LoVo (cell line): ENCODE measurements around the gene TACC2.

ENCODE experiments used
- DNase-seq: peaks from one replicate; pipeline ENCODE4 v3.0.0-alpha.2; 2016; ENCODE audit warnings: low spot score

Gene TACC2

DNA sequence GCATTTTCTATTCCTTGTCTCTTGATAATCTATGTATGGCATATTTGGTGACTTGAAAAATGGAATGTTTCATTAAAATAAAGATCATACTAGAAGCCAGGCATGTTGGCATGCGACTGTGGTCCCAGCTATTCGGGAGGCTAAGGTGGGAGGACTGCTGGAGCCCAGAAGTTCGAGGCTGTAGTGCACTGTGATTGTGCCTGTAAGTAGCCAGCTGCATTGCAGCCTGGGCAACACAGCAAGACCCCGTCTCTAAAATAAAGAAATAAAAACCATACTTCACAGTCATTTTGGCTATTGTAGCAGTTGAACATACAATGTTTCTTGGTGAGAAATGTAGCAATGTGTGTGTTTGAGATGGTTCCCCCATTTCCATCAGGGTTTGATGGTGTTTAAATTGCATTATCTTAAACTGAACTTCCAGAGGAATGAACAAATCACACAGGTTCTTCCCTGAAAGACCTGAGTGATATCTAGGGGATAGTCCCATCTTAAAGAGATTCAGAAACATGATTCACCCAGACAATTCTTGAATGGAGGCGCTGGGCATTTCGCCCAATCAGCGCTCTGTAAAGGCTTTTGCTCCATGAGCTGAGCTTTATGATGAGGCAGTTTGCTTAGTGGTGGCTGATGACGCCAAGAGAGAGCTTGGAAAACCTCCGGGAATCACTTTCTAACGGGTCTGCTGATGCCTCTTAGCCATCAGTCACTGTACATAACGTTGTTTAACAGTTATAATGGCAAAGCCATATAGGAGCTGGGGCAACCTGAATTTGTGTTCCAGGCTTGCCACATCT is 262.7 kb downstream of the TACC2 start:
- no peak for DNase-seq

GRCh38 chr10:122252805-122253204 is 263.8 kb downstream of the TACC2 start:
- no peak for DNase-seq

DNA sequence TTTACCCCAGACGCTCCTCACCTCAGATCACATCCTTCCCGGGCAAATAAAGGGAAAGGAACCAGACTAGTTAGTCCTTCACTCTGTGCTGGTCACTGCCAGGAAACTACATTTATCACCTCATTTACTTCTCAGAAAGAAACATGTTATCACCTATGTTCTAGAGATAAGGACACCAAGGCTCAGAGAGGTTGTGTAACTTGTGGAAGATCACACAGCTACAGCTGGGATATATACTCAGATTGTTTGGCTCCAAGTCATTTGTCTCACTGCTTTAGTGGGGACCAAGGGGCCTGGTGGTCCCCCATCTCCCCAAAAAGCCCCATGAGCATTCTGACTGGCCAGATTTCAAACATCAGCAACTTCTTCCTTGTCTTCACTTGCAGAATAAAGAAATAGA is 264.6 kb downstream of the TACC2 start:
- DNase-seq, result no peak

DNA sequence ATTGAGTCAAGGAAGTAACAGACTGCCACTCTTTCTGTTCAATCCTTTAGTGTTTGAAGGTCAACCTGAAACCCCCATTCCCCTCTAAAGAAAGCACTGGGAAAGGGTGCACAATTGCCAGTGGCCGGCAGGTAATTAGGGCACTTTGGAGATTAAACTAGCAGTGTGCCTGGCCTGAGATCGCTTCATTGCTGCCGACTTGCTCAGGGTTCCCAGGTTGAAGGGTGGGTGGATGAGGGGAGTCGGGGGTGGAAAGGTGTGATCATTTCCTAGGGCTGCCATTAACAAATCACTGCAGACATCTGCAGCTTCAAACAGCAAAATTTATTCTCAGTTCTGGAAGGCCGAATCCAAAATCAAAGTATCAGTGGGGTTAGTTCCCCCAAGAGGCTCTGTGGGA is 265.9 kb downstream of the TACC2 start:
- no peak for DNase-seq

GRCh38 chr10:122255509-122256301 is 266.7 kb downstream of the TACC2 start:
- no peak for DNase-seq

DNA sequence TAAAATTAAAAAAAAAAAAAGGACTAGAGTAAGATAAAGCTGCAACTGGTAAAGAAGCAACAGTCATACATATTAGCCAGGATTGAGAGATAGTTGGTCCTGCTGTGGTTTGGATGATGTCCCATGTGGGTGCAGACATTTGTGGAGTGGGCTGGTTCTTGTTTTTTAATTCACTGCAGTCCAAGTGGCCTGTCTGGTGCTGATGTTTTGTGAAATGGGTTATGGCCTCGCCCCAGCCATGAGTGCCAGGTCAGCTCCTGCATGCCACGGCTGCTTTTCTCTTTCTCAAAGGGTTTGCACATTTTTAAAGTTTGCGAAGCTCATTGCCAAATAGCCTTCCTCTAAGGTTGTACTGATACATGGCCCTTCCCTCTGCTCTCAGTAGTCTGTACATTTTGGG is 268.1 kb downstream of the TACC2 start:
- no peak for DNase-seq

DNA sequence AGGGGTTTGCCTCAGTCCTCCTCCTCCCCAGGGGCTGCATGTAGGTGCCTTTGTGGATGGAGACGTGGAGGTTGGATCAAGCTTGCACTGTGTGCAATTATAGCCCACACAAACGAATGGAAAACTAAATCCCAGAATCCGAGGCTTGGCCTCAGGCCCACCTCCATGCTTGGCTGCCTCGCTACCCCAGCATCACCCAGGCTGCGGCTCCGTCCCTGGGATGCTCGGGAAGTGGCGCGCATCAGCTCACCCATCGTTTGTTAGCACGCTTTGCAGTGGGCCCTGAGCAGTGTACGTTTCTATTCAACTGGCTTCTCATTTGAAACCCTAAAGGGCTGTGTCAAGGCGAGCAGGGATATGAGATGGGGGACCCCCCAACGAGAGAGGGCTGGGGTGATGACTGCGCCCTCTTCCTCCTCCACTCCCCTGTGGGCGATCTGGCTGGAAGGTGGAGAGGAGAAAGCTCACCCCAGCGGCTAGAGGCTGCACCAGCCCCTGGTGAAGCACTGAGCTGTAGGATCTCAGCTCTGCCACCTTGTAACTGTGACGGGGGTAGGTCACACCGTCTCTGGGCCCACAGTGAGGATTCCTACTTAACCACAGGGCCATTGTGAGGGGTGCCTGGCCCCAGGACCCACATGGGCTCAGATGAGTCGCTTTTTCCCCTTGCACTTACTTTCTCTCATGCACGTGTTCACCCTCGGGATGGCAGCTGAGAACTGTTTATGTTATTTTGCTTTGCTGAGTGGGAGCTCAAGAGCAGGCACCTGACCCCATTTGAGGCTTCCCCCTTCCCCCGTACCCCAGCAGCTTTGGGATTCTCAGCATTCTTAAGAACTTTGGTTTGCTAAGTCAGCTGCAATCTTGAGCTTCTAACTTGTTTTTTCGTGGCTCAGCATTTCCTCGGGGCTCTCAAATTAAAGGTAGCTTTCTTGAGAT is 269.4 kb downstream of the TACC2 start:
- no peak for DNase-seq

GRCh38 chr10:122259075-122259466 is 270.1 kb downstream of the TACC2 start:
- DNase-seq, result no peak

DNA sequence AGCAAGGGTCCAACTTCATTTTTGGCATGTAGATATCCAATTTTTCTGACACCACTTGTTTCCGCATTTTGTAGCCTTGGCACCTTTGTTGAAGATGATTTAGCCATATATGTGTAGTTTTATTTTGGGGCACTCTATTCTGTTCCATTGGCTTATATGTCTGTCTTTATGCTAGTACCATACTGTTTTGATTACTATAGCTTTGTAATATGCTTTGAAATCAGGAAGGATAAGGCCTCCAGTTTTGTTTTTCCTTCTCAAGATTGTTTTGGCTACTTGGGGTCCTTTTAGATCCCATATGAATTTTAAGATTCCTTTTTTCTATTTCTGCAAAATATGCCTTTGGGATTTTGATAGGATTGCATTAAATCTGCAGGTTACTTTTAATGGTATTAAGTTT is 272.6 kb downstream of the TACC2 start:
- no peak for DNase-seq

DNA sequence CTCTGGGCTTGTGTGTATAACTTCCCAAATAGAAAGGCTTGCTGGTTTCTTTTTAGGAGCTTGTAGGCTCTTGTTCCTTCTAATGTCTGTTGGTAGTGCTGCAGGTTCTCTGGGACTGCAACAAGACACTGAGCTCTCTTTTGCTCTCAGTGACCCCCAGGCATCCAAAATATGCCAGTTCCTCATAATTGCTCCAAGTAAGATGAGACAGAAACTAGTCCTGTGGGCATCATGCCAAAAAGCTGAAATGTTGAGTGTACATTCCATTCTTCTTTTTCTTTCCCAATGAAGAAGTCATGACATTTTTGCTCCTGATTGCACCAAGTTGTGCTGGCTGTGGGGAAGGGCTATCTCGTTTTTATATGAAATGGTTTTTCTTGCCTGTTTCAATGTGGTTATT is 275.0 kb downstream of the TACC2 start:
- DNase-seq, result peak; percentile 67

- DNase-seq, result peak; percentile 69
Measured at GRCh38 chr10:122264436-122264835, 275.5 kb downstream of the TACC2 start.

GRCh38 chr10:122264931-122265330 is 276.0 kb downstream of the TACC2 start:
- no peak for DNase-seq

- DNase-seq, result no peak
Measured at GRCh38 chr10:122265896-122266295, 276.9 kb downstream of the TACC2 start.

DNA sequence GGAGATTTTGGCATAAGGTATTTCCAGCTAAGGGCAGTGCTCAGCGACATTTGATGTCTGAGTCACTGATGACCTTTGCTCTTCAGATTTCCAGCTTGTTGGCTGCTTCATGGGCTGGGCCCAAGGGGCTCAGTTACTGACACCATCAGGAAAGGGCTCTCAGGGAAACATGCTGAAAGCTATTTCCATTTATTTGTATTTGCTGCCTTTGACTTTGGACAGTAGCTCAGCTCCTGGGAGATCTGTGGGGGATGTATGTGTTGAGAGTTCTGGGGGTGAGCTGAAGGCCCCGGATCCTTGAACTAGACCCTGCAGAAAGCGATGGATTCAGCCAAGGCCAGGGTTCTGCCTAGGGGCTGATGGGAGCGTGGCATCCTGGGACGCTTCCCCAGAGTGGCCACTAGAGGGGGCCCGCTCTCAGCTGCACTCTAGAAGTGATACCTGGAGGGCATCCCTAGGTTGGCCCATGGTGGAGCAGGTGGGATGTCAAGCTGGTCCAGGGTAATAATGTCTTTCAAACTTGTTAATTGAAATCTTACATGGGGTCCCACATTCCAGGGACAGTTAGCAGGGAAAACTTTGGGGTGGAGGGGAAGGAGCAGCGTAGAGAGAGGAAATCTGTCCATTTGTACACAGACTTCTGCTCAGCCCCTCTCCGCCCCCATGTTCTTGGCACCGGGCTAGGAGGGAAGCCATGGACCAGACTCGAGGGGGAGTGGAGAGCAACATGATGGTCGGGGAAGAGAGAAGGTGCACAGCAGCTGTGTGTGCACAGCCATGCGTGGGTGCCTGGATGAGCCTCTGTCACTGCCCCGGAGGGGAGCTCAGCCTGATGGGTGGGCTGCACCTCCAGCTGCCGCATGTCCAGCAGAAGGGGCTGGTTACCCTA is 279.1 kb downstream of the TACC2 start:
- peak; percentile 69 for DNase-seq

DNA sequence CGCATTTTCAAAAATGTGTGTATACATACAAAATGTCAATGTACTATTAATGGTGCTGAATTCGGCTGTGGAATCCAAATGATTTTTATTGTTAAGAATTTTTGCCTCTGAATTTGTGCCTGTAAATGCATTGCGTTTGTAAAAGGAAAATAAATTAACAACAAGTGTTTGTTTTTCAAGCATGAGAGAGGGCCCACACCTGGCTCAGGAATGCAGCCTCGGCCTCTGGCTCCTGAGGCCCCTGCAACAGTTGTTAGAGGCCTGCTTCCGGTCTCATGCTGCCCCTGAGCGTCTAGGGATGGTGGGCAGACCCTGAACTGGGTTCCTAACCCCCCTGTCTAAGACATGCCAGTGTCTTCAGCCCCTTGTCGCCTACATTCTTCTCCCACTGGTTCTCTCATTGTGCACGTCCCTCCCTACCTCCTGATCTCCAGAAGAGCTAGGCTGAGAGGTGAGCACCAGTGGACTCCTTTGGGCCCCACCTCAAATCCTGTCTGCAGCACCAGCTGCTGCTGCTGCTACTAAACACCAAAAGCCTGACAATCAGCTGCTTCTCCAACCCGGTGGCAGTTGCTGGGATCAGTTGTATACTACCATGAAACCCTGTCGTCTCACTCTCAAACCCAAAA is 280.2 kb downstream of the TACC2 start:
- DNase-seq, result no peak

- DNase-seq, result no peak
Measured at GRCh38 chr10:122271076-122271475, 282.1 kb downstream of the TACC2 start, which contains the start of gene BTBD16. BTBD16 (plus strand) TSS chr10:122271296; CDS start chr10:122275082, 3,786 bp downstream.

DNA sequence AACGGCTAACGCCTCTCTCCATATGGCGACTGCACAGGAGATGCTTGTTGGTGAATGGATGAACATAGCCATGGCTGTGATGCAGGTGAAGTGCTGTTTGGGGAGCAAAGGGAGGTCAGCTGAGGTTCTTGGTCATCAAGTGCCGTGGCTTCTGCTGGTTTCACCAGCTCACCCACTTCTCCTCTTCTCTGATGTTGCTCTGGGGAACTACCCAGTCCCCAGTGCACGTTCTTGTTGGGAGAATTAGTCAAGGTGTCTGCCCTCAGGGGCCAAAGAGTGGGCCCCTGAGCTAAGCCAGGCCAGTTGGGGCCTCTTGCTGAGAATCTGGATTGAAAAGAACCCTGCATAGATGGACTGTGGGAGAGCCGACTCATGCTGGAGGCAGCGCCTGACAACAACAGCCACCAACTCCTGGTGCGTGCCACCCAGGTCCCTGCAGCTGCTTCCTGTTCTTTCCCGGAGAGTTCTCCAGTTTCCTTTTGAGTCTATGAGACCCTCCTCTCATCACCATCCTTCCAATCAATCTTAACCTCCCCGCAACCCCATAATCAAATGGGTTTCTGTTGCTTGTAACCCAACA is 285.1 kb downstream of the TACC2 start:
- DNase-seq, result no peak

GRCh38 chr10:122276611-122277208 is 287.7 kb downstream of the TACC2 start:
- DNase-seq, result no peak

- no peak for DNase-seq
Measured at GRCh38 chr10:122277526-122278136, 288.7 kb downstream of the TACC2 start.
